Body of pancreas (tissue), 4 donors: ENCODE measurements around the gene GATA1. TPM values are rescaled to one million over a fixed set of nuclear protein-coding genes. Genes with fewer than 3 reads are reported as not detected.

ENCODE experiments used
- ATAC-seq: fragments of 150-250 bp; one replicate; pipeline ENCODE4 v1.9.1; 2016
- DNase-seq, 4 donors: peaks; one replicate each; pipeline ENCODE4 v3.0.0-alpha.2; 2019
- H3K27ac ChIP-seq, 4 donors: fragments of 200-600 bp; sonication (generic); 1 replicate in 3 of 4; 2 replicates in 1 of 4; pipeline versions ENCODE4 v1.5.1 to v1.6.1; 2016 to 2019; ENCODE audit warnings: mild to moderate bottlenecking in 1 of 4, mixed read lengths in 1 of 4, moderate library complexity in 1 of 4
- H3K27me3 ChIP-seq, 2 donors: fragments of 200-600 bp; sonication (generic); one replicate each; pipeline ENCODE4 v1.6.0; 2016; ENCODE audit warnings: mild to moderate bottlenecking in 1 of 2
- H3K36me3 ChIP-seq, 2 donors: fragments of 200-600 bp; sonication (generic); replicated peaks in 1 of 2; 2 replicates each; pipeline ENCODE4 v1.5.1; 2016; ENCODE audit warnings: low read depth in 2 of 2; ENCODE audit not compliant: insufficient read depth in 1 of 2
- H3K4me1 ChIP-seq: fragments of 200-600 bp; sonication (generic); one replicate; pipeline ENCODE4 v1.6.0; 2016
- H3K4me3 ChIP-seq, 2 donors: fragments of 200-600 bp; sonication (generic); 1 replicate in 1 of 2; 2 replicates in 1 of 2; pipeline ENCODE4 v1.5.1; 2016 to 2019
- H3K9me3 ChIP-seq, 3 donors: fragments of 200-600 bp; sonication (generic); 1 replicate in 2 of 3; 2 replicates in 1 of 3; pipeline ENCODE4 v1.5.1; 2016
- POLR2A ChIP-seq, 3 donors: fragments of 450-650 bp; IDR thresholded peaks; one replicate each; pipeline ENCODE4 v1.6.1; 2016; ENCODE audit warnings: antibody characterized with exemption in 3 of 3, mild to moderate bottlenecking in 2 of 3
- WGBS, 2 donors: methylation state at CpG; one replicate each; pipeline ENCODE4 v1.1.5; 2017; 5-methylcytosine and 5-hydroxymethylcytosine counted together
- intact Hi-C: fragments of 100-400 bp; cut with DNase I; formaldehyde crosslinking; loops from one replicate; pipeline ENCODE4 v1.15.1; 2023
- total RNA-seq, 2 donors: library from RNA; depleted of rRNA; stranded (reverse); fragments of >200 nt; gene quantifications; one replicate each; pipeline ENCODE4 v1.1.0, GENCODE V29; 2016
- TF ChIP-seq, protein P1 (sequence below), 7 experiments: fragments of 450-650 bp in 4 of 7; fragments of 200-600 bp in 3 of 7; sonication (generic) in 3 of 7; IDR thresholded peaks; one replicate each; pipeline ENCODE4 v1.5.1; 2016 to 2019; ENCODE audit warnings: antibody characterized with exemption in 7 of 7

GATA1 gene
- total RNA-seq, 2 donors from 2014 or later = not detected

DNA sequence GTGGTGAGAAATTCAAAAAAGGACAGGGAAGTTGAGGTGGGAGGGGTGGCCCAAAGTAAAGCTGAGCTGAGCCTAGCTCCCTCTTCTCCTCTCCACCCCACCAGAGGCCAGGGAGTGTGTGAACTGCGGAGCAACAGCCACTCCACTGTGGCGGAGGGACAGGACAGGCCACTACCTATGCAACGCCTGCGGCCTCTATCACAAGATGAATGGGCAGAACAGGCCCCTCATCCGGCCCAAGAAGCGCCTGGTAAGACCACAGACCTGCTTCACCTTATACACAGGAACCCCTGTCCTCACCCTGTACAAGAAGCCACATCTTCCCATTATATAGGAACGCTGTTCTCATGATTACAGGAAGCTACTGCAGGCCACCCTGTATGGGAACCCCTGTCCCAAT is 5.8 kb downstream of the GATA1 start:
- TF ChIP-seq POLR2A (IDR thresholded peaks at IDR 0.05) = no peak
- TF ChIP-seq, protein P1, sequence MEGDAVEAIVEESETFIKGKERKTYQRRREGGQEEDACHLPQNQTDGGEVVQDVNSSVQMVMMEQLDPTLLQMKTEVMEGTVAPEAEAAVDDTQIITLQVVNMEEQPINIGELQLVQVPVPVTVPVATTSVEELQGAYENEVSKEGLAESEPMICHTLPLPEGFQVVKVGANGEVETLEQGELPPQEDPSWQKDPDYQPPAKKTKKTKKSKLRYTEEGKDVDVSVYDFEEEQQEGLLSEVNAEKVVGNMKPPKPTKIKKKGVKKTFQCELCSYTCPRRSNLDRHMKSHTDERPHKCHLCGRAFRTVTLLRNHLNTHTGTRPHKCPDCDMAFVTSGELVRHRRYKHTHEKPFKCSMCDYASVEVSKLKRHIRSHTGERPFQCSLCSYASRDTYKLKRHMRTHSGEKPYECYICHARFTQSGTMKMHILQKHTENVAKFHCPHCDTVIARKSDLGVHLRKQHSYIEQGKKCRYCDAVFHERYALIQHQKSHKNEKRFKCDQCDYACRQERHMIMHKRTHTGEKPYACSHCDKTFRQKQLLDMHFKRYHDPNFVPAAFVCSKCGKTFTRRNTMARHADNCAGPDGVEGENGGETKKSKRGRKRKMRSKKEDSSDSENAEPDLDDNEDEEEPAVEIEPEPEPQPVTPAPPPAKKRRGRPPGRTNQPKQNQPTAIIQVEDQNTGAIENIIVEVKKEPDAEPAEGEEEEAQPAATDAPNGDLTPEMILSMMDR (IDR thresholded peaks at IDR 0.05) = no peak

DNA sequence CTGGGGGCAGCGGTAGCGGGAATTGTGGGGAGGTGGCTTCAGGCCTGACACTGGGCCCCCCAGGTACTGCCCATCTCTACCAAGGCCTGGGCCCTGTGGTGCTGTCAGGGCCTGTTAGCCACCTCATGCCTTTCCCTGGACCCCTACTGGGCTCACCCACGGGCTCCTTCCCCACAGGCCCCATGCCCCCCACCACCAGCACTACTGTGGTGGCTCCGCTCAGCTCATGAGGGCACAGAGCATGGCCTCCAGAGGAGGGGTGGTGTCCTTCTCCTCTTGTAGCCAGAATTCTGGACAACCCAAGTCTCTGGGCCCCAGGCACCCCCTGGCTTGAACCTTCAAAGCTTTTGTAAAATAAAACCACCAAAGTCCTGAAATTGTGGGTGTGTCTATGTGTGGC is 7.5 kb downstream of the GATA1 start:
- TF ChIP-seq, protein P1 (IDR thresholded peaks at IDR 0.05) = no peak
- no peak for TF ChIP-seq POLR2A (IDR thresholded peaks at IDR 0.05)
- WGBS, 2 donors = 83% methylated on average over 2 of the region's 4 CpGs; no CpG with 5 or more reads in 1 of the 2 donors
- H3K4me3 ChIP-seq = no peak overlapping the region
- DNase-seq (no peak), ATAC-seq (no peak)
- intact Hi-C loops = no loop called here
- no peaks in the 10 kb centered on the region for H3K4me1 ChIP-seq
- no peaks in the 10 kb centered on the region for H3K9me3 ChIP-seq
- no peaks in the 10 kb centered on the region for H3K36me3 ChIP-seq
- no peak overlapping the region for H3K27ac ChIP-seq
- no peaks in the 10 kb centered on the region for H3K27me3 ChIP-seq

More for the DNA sequence above, 5.8 kb downstream of the GATA1 start:
- H3K36me3 ChIP-seq = no peaks in the 10 kb centered on the region
- H3K27me3 ChIP-seq = no peaks in the 10 kb centered on the region
- no peak overlapping the region for H3K27ac ChIP-seq
- no peak overlapping the region for H3K4me3 ChIP-seq
- H3K4me1 ChIP-seq = no peaks in the 10 kb centered on the region
- no peak for ATAC-seq
- H3K9me3 ChIP-seq = no peaks in the 10 kb centered on the region
- intact Hi-C loops = no loop called here
- 74 to 100% methylated on average over 2 to 7 of the region's 7 CpGs for WGBS, 2 donors
- DNase-seq = no peak

DNA sequence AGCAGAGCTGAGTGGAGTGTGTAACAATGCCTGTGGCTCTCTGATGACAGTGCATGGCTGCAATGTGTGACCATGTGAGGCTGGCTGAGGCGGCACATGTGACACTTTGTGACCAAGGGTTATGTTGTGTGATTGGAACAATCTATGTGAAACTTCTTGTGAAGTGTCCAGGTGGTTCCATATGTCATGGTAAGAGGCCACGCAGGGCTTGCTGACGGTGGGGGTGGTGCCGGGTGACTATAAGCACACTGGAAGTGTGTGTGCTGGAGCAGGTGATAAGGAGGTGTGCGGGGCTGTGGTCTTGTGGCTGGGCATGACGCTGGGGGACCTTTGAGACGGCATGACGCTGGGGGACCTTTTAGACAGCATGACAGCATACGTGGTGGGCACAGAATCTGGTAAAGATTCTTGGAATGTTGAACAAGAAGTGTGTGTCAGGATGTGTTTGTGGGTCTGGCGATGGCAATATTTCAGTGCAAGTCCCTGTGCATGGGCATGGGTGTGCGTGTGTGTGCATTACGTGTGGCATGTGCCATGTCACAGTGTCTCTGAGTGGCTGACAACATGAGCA is 8.0 kb downstream of the GATA1 start:
- H3K36me3 ChIP-seq = no peaks in the 10 kb centered on the region
- no peaks in the 10 kb centered on the region for H3K9me3 ChIP-seq
- intact Hi-C loops = no loop called here
- no peak overlapping the region for H3K27ac ChIP-seq
- H3K27me3 ChIP-seq = no peaks in the 10 kb centered on the region
- TF ChIP-seq, protein P1 (IDR thresholded peaks at IDR 0.05) = no peak
- TF ChIP-seq POLR2A (IDR thresholded peaks at IDR 0.05) = no peak
- ATAC-seq (no peak), DNase-seq (no peak)
- 75 to 83% methylated on average over 4 to 11 of the region's 12 CpGs for WGBS, 2 donors
- no peaks in the 10 kb centered on the region for H3K4me1 ChIP-seq
- no peak overlapping the region for H3K4me3 ChIP-seq

DNA sequence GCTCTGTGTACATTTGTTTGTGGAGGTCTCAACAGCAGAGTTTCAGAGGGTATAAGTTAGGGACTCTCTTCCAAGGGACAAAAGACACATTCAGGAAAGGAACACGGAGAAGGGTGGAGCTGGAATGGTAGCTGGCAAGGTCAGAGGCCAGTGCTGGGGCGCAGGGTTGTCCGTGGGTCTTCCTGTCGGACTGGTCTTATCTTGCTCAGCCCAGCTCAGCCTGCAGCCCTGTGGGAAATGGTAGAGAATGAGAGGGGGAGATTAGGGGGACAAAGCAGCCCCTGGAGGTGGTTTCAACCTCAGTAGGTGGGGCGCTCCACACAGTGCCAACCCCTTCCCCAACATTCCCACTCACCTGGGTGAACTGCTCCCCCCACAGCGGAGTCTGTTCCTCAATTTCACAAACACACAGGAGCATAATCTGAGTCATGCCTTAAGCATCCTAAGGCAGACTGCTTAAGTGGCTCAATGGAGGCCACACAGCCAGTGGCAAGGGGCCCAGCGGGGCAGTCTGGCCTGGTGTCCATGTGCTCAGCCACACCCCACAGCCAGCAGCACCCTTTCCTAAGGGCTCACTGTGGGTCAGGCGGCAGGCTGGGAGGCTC is 8.6 kb downstream of the GATA1 start:
- Histone ChIP-seq H3K4me1 (no peaks in the 10 kb centered on the region), H3K4me3 (no peak overlapping the region), H3K27ac (no peak overlapping the region), H3K36me3 (no peaks in the 10 kb centered on the region), H3K27me3 (no peaks in the 10 kb centered on the region), H3K9me3 (no peaks in the 10 kb centered on the region)
- WGBS, 2 donors = 50 to 64% methylated on average over 3 to 8 of the region's 8 CpGs
- DNase-seq (no peak), ATAC-seq (no peak)
- TF ChIP-seq POLR2A (IDR thresholded peaks at IDR 0.05) = no peak
- TF ChIP-seq, protein P1 (IDR thresholded peaks at IDR 0.05) = no peak
- intact Hi-C loops = no loop called here

DNA sequence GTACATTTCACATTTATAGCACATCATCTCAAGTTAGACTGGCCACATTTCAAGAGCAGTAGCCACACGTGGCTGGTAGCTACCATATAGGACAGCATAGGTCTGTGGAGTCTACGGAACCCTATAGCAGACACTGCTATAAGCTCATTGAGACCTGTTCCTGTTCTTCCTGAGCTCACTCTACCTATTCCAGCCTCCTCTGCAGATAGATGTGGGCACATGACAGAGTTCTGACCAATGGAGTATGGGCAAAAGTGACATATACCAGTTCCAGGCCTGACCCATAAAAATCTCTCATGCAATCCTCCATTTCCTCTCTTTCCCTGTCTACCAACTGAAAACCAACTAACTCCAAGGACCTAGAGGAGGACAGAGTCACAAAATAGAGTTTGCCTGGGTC is 11.9 kb downstream of the GATA1 start:
- H3K27me3 ChIP-seq = no peaks in the 10 kb centered on the region
- intact Hi-C loops = no loop called here
- DNase-seq (no peak), ATAC-seq (no peak)
- no peaks in the 10 kb centered on the region for H3K36me3 ChIP-seq
- H3K9me3 ChIP-seq = no peaks in the 10 kb centered on the region
- H3K4me3 ChIP-seq = no peak overlapping the region
- 48 to 79% methylated on average over 2 of the region's 2 CpGs for WGBS, 2 donors
- peaks cover 8% of the 10 kb centered on the region for H3K4me1 ChIP-seq
- H3K27ac ChIP-seq = no peak overlapping the region
- TF ChIP-seq, protein P1 (IDR thresholded peaks at IDR 0.05) = no peak
- no peak for TF ChIP-seq POLR2A (IDR thresholded peaks at IDR 0.05)
